ENCODE data around the gene FKBP5. TPM values are rescaled to one million over a fixed set of nuclear protein-coding genes. Genes with fewer than 3 reads are reported as not detected.
"Not testable (repeated sequence)": the region's sequence is repeated elsewhere in the genome, so short reads cannot be mapped to it uniquely, and the experiment has no call there.

Gene FKBP5
- total RNA-seq, 1 donor: 1.3 TPM

GRCh38 chr6:35678814-35679213 lies 9.9 kb downstream of the FKBP5 start:
- no peak overlapping the region for H3K4me3 ChIP-seq (ENCODE audit: low read depth, low read length)
- TF ChIP-seq CTCF (IDR thresholded peaks at IDR 0.05; ENCODE audit: insufficient read depth, low read depth, low read length): no peak
- no peak for DNase-seq (ENCODE audit: low read depth)

GRCh38 chr6:35678021-35678654 lies 10.6 kb downstream of the FKBP5 start:
- H3K4me3 ChIP-seq (ENCODE audit: low read depth, low read length): no peak overlapping the region
- DNase-seq (ENCODE audit: low read depth): peak; percentile 43
- no peak for TF ChIP-seq CTCF (IDR thresholded peaks at IDR 0.05; ENCODE audit: insufficient read depth, low read depth, low read length)

GRCh38 chr6:35677456-35677855 lies 11.3 kb downstream of the FKBP5 start:
- no peak for DNase-seq (ENCODE audit: low read depth)
- TF ChIP-seq CTCF (IDR thresholded peaks at IDR 0.05; ENCODE audit: insufficient read depth, low read depth, low read length): no peak
- H3K4me3 ChIP-seq (ENCODE audit: low read depth, low read length): no peak overlapping the region

- DNase-seq (ENCODE audit: low read depth): no peak
- no peak for TF ChIP-seq CTCF (IDR thresholded peaks at IDR 0.05; ENCODE audit: insufficient read depth, low read depth, low read length)
- no peak overlapping the region for H3K4me3 ChIP-seq (ENCODE audit: low read depth, low read length)
These were observed 12.8 kb downstream of the FKBP5 start for GRCh38 chr6:35675871-35676459.

GRCh38 chr6:35674594-35674993 lies 14.1 kb downstream of the FKBP5 start:
- no peak for DNase-seq (ENCODE audit: low read depth)

GRCh38 chr6:35673755-35674154 lies 15.0 kb downstream of the FKBP5 start:
- no peak overlapping the region for H3K4me3 ChIP-seq (ENCODE audit: low read depth, low read length)
- DNase-seq (ENCODE audit: low read depth): no peak
- TF ChIP-seq CTCF (IDR thresholded peaks at IDR 0.05; ENCODE audit: insufficient read depth, low read depth, low read length): no peak

More at GRCh38 chr6:35674594-35674993, 14.1 kb downstream of the FKBP5 start:
- no peak overlapping the region for H3K4me3 ChIP-seq (ENCODE audit: low read depth, low read length)
- no peak for TF ChIP-seq CTCF (IDR thresholded peaks at IDR 0.05; ENCODE audit: insufficient read depth, low read depth, low read length)

- not testable (repeated sequence) for H3K4me3 ChIP-seq (ENCODE audit: low read depth, low read length); DNase-seq (ENCODE audit: low read depth)
These were observed 15.4 kb downstream of the FKBP5 start for GRCh38 chr6:35673284-35673666.

GRCh38 chr6:35670453-35670852 lies 18.3 kb downstream of the FKBP5 start:
- not testable (repeated sequence) for H3K4me3 ChIP-seq (ENCODE audit: low read depth, low read length); DNase-seq (ENCODE audit: low read depth)
